ENCODE data around the gene TMEM184B. TPM values are rescaled to one million over a fixed set of nuclear protein-coding genes. Genes with fewer than 3 reads are reported as not detected.

The TMEM184B gene
- total RNA-seq (2022; extraction: Qiagen RNA extraction) = 39.6 to 65.7 TPM (median 63.2 TPM) in 5 replicates

GRCh38 chr22:38272373-38273134, at the start of gene TMEM184B:
TMEM184B (minus strand) TSS chr22:38273010; CDS start chr22:38247961, 25,049 bp downstream.

GRCh38 chr22:38317122-38317994, 44.5 kb upstream of the TMEM184B start, which contains the start of gene CSNK1E:
CSNK1E (minus strand) TSS chr22:38317433; CDS start chr22:38314157, 3,276 bp downstream.

GRCh38 chr22:38201711-38202436, 70.9 kb downstream of the TMEM184B start, which contains the start of gene MAFF:
MAFF (plus strand) TSS chr22:38201994; CDS start chr22:38213854, 11,860 bp downstream.

GRCh38 chr22:38181453-38182200, 91.2 kb downstream of the TMEM184B start, which contains the start of gene PLA2G6:
PLA2G6 (minus strand) TSS chr22:38181830; CDS start chr22:38169426, 12,404 bp downstream.

Other genes starting within 250 kb of the TMEM184B start
- 11.0 to 14.4 TPM (median 12.7 TPM) in 5 replicates for gene PICK1, start 215.6 kb downstream of the TMEM184B start, total RNA-seq (2022; extraction: Qiagen RNA extraction)
- gene SLC16A8, start 188.8 kb downstream of the TMEM184B start, total RNA-seq (2022; extraction: Qiagen RNA extraction) = not detected in 5 replicates
- 4.9 to 8.7 TPM (median 7.9 TPM) in 5 replicates for gene BAIAP2L2, start 162.3 kb downstream of the TMEM184B start, total RNA-seq (2022; extraction: Qiagen RNA extraction)
- 2.5 to 6.0 TPM (median 4.0 TPM) in 5 replicates for gene PLA2G6, start 91.2 kb downstream of the TMEM184B start, total RNA-seq (2022; extraction: Qiagen RNA extraction)
- gene MAFF, start 71.0 kb downstream of the TMEM184B start, total RNA-seq (2022; extraction: Qiagen RNA extraction) = 18.9 to 28.0 TPM (median 22.7 TPM) in 5 replicates
- gene CSNK1E, start 44.4 kb upstream of the TMEM184B start, total RNA-seq (2022; extraction: Qiagen RNA extraction) = 83.4 to 109 TPM (median 102 TPM) in 5 replicates
- 0.72 to 1.2 TPM (median 0.81 TPM) in 5 replicates for gene KCNJ4, start 182.2 kb upstream of the TMEM184B start, total RNA-seq (2022; extraction: Qiagen RNA extraction)
- gene KDELR3, start 195.1 kb upstream of the TMEM184B start, total RNA-seq (2022; extraction: Qiagen RNA extraction) = 19.3 to 21.4 TPM (median 20.7 TPM) in 5 replicates
- gene DDX17, start 233.3 kb upstream of the TMEM184B start, total RNA-seq (2022; extraction: Qiagen RNA extraction) = 77.5 to 121 TPM (median 113 TPM) in 5 replicates